ENCODE data around the gene SIAE. TPM values are rescaled to one million over a fixed set of nuclear protein-coding genes. Genes with fewer than 3 reads are reported as not detected.

SIAE gene
- total RNA-seq, 1 donor from 2014 or later: 28.8 TPM

GRCh38 chr11:124656774-124657630, 16.5 kb downstream of the SIAE start:
- peak overlapping the region; percentile 59 for H3K27ac Mint-ChIP-seq

DNA sequence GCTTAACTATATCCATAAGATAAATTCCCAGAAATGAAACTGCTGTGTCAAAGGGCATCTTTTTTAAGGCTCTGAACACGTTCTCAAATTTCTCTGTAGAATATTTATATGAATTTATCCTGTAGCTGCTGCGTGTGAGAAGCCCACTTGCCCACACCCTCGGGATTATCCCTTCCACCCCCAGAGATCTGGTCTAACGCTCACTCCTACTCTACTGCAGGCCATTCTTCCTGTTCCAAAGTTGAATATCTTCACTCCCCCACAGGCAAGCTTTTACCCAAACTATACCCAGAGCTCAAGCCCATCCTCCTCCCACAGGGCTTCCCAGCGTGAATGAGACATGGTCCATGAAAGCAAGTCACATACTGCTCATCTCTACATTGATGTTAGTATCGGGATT, 24.9 kb downstream of the SIAE start:
- no peak for TF ChIP-seq CTCF (conservative IDR thresholded peaks at IDR 0.05)
- DNase-seq (ENCODE audit: extremely low spot score, unreplicated experiment): no peak

More at GRCh38 chr11:124656774-124657630, 16.5 kb downstream of the SIAE start:
- no peak for TF ChIP-seq CTCF (conservative IDR thresholded peaks at IDR 0.05)
- no peak for DNase-seq (ENCODE audit: extremely low spot score, unreplicated experiment)
- H3K9me3 Mint-ChIP-seq: no peaks in the 10 kb centered on the region
- H3K36me3 Mint-ChIP-seq: peaks cover 8% of the 10 kb centered on the region
- peaks cover 20% of the 10 kb centered on the region for H3K4me1 Mint-ChIP-seq (ENCODE audit: unreplicated experiment)
- peak overlapping the region; percentile 51 for H3K4me3 Mint-ChIP-seq
- no peaks in the 10 kb centered on the region for H3K27me3 Mint-ChIP-seq

GRCh38 chr11:124646148-124646547, 27.4 kb downstream of the SIAE start:
- Mint-ChIP-seq H3K27ac (no peak overlapping the region), H3K4me3 (no peak overlapping the region), H3K36me3 (peaks cover 4% of the 10 kb centered on the region), H3K4me1 (ENCODE audit: unreplicated experiment) (peaks cover 6% of the 10 kb centered on the region), H3K27me3 (no peaks in the 10 kb centered on the region), H3K9me3 (no peaks in the 10 kb centered on the region)
- no peak for TF ChIP-seq CTCF (conservative IDR thresholded peaks at IDR 0.05)
- no peak for DNase-seq (ENCODE audit: extremely low spot score, unreplicated experiment)

More for the DNA sequence above, 24.9 kb downstream of the SIAE start:
- no peaks in the 10 kb centered on the region for H3K27me3 Mint-ChIP-seq
- H3K27ac Mint-ChIP-seq: no peak overlapping the region
- H3K36me3 Mint-ChIP-seq: peaks cover 4% of the 10 kb centered on the region
- H3K4me3 Mint-ChIP-seq: no peak overlapping the region
- H3K9me3 Mint-ChIP-seq: no peaks in the 10 kb centered on the region
- H3K4me1 Mint-ChIP-seq (ENCODE audit: unreplicated experiment): peaks cover 6% of the 10 kb centered on the region

DNA sequence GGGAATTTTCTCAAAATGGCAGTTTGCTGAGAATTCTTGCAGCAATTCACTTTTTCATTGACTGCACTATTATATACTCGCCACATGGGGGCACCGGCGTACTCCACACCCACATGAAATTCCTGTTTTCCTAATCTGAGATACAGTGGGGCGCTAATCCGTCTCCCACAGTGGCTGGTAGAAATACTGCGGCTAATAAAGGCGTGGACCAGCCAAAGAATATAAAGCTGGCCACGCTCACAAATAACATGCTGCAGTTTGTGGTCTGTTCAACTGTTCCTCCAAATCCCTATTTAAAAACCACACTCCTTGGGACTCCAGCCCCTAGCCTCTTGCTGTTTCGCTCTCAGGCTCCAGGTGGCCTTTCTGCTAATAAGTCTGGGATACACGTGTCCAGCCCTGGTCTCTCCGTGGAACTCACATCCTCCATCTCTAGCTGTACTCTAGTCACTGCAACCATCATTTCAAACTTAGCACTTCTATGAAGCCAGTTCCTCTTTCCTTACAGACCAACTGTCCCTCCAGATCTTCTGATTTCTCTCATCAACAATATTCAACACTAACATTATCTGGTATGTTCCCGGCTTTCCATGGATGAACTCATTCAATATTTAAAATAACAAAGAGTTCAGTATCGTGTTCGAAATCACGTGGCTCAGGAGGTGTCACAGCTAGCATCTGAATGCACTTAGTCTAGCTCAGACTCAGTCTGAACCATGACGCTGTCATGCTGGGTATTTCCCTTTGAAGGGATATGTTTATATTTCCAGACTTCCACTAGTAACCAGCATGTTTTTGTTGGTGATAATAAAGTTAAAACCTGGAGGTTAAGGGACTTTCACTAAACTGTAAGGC, 28.9 kb downstream of the SIAE start:
- Mint-ChIP-seq H3K4me3 (peak overlapping the region; percentile 3), H3K9me3 (no peaks in the 10 kb centered on the region), H3K27ac (peak overlapping the region; percentile 8), H3K36me3 (peaks cover 4% of the 10 kb centered on the region), H3K27me3 (no peaks in the 10 kb centered on the region), H3K4me1 (ENCODE audit: unreplicated experiment) (peaks cover 6% of the 10 kb centered on the region)
- peak; percentile 93 for TF ChIP-seq CTCF (conservative IDR thresholded peaks at IDR 0.05)
- no peak for DNase-seq (ENCODE audit: extremely low spot score, unreplicated experiment)

DNA sequence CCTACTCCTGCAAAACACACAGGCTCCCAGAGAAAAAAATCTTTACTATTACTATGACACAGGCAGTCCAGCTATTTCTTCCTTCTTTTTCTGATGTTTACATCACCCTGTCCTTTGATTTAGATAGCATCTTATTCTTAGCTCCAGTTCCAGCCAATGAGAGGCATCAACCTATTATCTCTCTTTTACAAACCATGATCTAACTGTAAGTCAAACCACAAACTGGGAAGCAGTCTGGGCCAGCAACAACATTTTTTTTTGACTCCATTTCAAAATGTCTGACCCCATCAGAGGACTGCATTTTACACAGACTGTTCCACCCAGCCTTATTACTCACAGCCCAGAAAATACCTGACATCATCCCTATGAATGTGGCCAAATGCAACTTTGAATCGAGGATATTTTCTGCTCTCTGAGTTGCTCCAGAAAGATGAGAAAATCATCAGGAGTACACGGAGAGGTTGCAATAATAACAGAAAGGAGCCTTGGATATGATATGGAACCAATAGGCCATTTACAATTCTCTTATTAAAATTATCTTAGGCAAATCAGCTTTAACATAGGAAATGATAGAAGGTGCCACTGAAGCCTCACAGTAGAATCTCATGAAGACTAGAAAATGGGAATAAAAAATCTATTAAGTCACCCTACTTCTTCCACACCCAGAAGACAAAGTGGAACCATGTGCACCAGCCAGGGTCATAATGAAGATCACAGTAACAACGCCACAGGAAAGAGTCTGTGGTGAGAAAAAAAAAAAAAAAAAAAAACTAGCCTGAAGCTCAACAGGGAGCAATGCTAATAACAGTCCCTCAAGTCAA, 29.7 kb downstream of the SIAE start:
- no peak for TF ChIP-seq CTCF (conservative IDR thresholded peaks at IDR 0.05)
- no peak overlapping the region for H3K4me3 Mint-ChIP-seq
- no peaks in the 10 kb centered on the region for H3K9me3 Mint-ChIP-seq
- DNase-seq (ENCODE audit: extremely low spot score, unreplicated experiment): no peak
- peaks cover 6% of the 10 kb centered on the region for H3K4me1 Mint-ChIP-seq (ENCODE audit: unreplicated experiment)
- peaks cover 4% of the 10 kb centered on the region for H3K36me3 Mint-ChIP-seq
- no peaks in the 10 kb centered on the region for H3K27me3 Mint-ChIP-seq
- H3K27ac Mint-ChIP-seq: no peak overlapping the region

Measured in type B pancreatic cell (in vitro differentiated cells).